Glomerular visceral epithelial cell (primary cell): ENCODE results near the gene ARL13B.
"Not testable (repeated sequence)": the region's sequence is repeated elsewhere in the genome, so short reads cannot be mapped to it uniquely, and the experiment has no call there.

Source experiments
- DNase-seq: peaks from one replicate; pipeline ENCODE4 v3.0.0-alpha.2; 2016; ENCODE audit errors: extremely low spot score

ARL13B gene

GRCh38 chr3:93979850-93980676 lies at the start of gene ARL13B:
ARL13B (plus strand) TSS chr3:93980155; CDS start chr3:93980424, 269 bp downstream.
- DNase-seq = peak; percentile 98

- no peak for DNase-seq
Observed at GRCh38 chr3:93931597-93932229, 48.2 kb upstream of the ARL13B start.

- DNase-seq = no peak
Observed at GRCh38 chr3:93934366-93935046, 45.4 kb upstream of the ARL13B start.

GRCh38 chr3:93936549-93936948 lies 43.4 kb upstream of the ARL13B start:
- DNase-seq = no peak

- not testable (repeated sequence) for DNase-seq
Observed at GRCh38 chr3:93937485-93937884, 42.5 kb upstream of the ARL13B start.

GRCh38 chr3:93949958-93950357 lies 30.0 kb upstream of the ARL13B start:
- not testable (repeated sequence) for DNase-seq

GRCh38 chr3:93961026-93961425 lies 18.9 kb upstream of the ARL13B start:
- no peak for DNase-seq

- no peak for DNase-seq
Observed at GRCh38 chr3:93961489-93961888, 18.5 kb upstream of the ARL13B start.

- no peak for DNase-seq
Observed at GRCh38 chr3:93962798-93963197, 17.2 kb upstream of the ARL13B start.

GRCh38 chr3:93965106-93965505 lies 14.8 kb upstream of the ARL13B start:
- DNase-seq = not testable (repeated sequence)

- peak; percentile 54 for DNase-seq
Observed at GRCh38 chr3:93969443-93969842, 10.5 kb upstream of the ARL13B start.

GRCh38 chr3:93969997-93970396 lies 10.0 kb upstream of the ARL13B start:
- DNase-seq = no peak

- DNase-seq = peak; percentile 69
Observed at GRCh38 chr3:93973131-93974126, 6.5 kb upstream of the ARL13B start, which contains the start of gene PROS1. PROS1 (minus strand) TSS chr3:93973896; CDS start chr3:93973749, 147 bp downstream.

- DNase-seq = no peak
Observed at GRCh38 chr3:93981649-93982048, 1.7 kb downstream of the ARL13B start.

GRCh38 chr3:93983408-93983807 lies 3.5 kb downstream of the ARL13B start:
- DNase-seq = no peak

- no peak for DNase-seq
Observed at GRCh38 chr3:93984618-93985017, 4.7 kb downstream of the ARL13B start.

GRCh38 chr3:93988283-93988682 lies 8.3 kb downstream of the ARL13B start:
- no peak for DNase-seq

- DNase-seq = no peak
Observed at GRCh38 chr3:93988764-93989163, 8.8 kb downstream of the ARL13B start.

- no peak for DNase-seq
Observed at GRCh38 chr3:93989241-93989640, 9.3 kb downstream of the ARL13B start.

GRCh38 chr3:93991631-93992030 lies 11.7 kb downstream of the ARL13B start:
- no peak for DNase-seq

GRCh38 chr3:93992207-93992606 lies 12.3 kb downstream of the ARL13B start:
- no peak for DNase-seq
